GM19463 (cell line): Measurements from ENCODE around the gene GUCY1A2.

Source experiments
- ATAC-seq: cut with Tn5 transposase; IDR thresholded peaks from one replicate; pipeline ENCODE4 v1.9.1; 2021; ENCODE audit warnings: mild to moderate bottlenecking, moderate library complexity; ENCODE audit not compliant: unreplicated experiment

Gene GUCY1A2

DNA sequence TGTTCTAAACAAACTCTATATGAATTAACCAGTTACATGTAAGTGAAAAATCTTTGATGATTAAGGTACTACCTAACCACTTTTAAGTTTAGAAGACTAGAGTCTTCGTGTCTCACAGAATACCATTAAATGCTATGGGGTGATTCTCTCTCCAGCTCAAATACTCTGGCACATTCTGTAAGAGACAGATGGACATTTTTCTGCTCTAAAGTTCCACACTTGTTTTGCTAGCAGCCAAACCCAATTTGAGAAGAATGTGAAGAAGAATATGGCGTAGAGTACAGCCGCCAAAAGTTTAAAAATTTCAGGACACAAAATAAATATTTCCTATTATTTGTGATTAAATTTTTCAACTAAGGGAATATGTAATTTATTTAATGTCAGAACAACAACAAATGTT is 339.1 kb downstream of the GUCY1A2 start:
- ATAC-seq = no peak

DNA sequence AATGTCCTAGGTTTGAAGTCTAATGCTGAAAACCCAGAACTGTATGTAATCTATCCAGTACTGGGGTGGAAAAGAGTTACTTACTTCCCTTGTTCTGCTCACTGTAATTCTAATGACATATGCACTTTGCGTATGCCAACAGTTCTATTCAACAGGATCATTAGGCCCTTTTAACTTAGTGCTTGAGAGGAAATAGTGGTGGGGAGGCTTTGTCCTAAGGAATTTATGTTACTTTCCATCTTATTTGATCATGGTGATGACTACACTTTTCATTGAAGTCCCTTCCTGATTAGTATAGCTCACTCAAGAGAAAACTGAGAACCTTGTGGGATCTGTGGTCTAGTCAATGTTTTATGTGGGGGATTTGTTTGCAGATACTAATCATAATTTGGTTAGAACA is 348.2 kb downstream of the GUCY1A2 start:
- no peak for ATAC-seq

GRCh38 chr11:106668147-106668546 is 350.1 kb downstream of the GUCY1A2 start:
- no peak for ATAC-seq

GRCh38 chr11:106656646-106657045 is 361.6 kb downstream of the GUCY1A2 start:
- ATAC-seq = no peak

DNA sequence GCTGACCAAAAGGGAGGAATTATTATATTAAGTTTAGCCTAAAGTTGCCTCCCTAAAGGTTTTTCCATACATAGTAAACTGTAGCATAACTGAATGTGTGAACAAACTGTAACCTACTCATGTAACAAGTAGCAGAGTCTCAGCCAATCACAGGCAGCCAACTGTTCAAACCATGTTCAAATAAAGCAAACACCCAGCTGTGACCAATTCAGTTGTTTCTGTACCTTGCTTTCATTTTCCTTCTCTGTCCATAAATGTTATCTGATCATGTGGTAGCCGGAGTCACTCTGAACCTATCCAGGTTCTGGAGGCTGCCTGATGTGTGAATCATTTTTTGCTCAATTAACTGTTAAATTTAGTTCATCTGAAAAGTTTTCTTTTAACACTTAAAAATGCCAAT is 373.5 kb downstream of the GUCY1A2 start:
- no peak for ATAC-seq

GRCh38 chr11:106642331-106642730 is 375.9 kb downstream of the GUCY1A2 start:
- no peak for ATAC-seq

DNA sequence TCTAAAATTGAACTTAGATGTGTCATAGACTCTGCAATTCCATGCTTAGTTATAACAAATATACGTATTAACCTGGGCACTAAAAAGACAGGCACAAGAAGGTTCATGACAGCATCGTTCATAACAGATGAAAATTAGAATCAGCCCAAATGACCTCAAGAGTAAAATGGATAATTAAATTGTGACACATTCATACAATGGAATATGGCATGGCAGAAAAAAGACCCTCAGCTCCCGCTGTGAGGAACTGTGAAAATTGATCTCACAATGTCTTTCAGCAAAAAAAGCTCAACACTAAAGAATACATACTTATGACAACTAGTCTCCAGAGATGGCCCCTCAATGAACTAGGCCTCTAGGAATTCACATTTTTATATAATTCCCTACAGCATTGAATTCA is 386.0 kb downstream of the GUCY1A2 start:
- ATAC-seq = no peak

GRCh38 chr11:106627694-106628093 is 390.6 kb downstream of the GUCY1A2 start:
- no peak for ATAC-seq

GRCh38 chr11:106625566-106625965 is 392.7 kb downstream of the GUCY1A2 start:
- ATAC-seq = no peak

GRCh38 chr11:106624377-106624776 is 393.9 kb downstream of the GUCY1A2 start:
- no peak for ATAC-seq
